Activated T-helper 1 cell treated with anti-CD3 and anti-CD28 coated beads, Interleukin-2, amount 50 U/mL, for 16 hours (primary cell): Measurements from ENCODE around the gene NOTUM.

Experiments used
- DNase-seq, 2 donors: peaks; one replicate each; pipeline ENCODE4 v3.0.0-alpha.2; 2020; ENCODE audit warnings: low read depth in 1 of 2, low spot score in 1 of 2

NOTUM gene

GRCh38 chr17:81961087-81961511 is at the start of gene NOTUM:
TSS of gene NOTUM (minus strand) at chr17:81961187. CDS start at chr17:81960909, 278 bp downstream.
- no peak for DNase-seq

- no peak for DNase-seq
These were observed 48.4 kb upstream of the NOTUM start for GRCh38 chr17:82009413-82009812.

GRCh38 chr17:82008941-82009405 is 48.0 kb upstream of the NOTUM start:
- no peak for DNase-seq

DNA sequence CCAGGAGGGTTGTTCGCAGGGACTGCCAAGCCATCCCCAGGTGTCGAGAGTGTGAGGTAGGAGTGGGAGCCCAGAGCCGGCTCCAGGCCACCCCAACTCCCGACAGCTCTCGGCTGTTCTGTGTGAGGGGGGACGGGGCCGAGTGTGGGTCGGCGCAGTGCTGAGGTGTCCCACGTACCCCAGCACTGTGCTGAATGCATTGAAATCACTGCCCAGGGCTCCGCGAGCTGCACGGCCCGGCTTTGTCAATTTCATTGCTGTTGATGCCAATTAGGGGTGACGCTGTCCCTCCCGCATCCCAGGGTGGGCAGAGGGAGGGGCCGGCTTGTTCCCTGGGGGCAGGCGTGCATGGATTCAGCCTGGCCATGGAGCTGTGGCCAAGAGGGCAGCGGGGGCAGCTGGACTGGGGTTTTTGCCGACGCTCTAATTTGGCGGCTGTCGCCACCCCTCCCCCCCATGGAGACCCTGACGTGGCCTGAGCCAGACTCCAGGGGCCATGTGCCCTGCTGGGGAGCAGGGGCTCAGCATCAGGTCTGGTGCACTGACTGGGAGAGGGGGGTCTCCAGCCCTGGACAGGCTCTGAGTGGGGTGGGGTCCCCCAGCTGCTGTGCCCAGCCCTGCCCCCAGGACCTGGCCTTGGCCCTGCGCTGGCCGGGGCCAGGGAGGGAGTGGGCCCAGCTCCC is 47.4 kb upstream of the NOTUM start:
- no peak for DNase-seq

DNA sequence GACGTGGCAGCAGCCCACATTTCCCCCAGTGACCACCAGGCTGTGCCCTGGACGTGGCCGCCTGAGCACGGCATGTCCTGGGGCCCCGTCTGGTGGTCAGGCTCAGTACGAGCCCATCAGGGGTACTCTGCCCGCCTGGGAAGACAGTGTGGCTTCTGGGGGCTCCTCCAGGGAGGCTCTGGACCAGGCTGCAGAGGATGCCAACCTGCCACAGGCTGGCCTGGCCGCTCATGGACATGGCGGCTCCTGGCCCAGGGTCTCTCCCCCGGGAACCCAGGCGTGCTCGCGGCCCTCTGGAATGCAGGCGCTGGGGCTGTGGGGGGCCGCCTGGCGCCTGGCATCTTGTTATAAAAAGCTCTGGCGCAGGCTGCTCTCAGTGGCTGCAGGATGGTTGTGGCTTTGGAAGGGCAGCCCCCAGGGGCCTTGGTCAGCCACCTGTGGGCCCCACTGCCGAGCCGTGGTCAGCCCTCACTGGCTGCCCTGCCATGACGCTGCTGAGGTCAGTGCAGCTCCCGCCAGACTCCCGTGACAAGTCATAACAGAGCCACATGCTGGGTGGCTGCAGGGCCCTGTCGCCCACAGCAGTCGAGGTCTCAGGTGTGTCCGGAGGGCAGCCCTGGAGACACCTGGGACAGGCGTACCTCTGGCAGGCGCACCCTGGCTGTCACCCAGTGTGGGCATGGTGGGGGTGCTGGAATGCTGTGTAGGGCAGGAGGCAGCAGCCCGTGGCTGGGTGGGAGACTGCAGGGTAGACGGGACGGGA is 46.7 kb upstream of the NOTUM start:
- DNase-seq, result no peak

- DNase-seq, result no peak
These were observed 46.2 kb upstream of the NOTUM start for GRCh38 chr17:82007228-82007494.

GRCh38 chr17:82006468-82007227 is 45.7 kb upstream of the NOTUM start:
- DNase-seq, result no peak

- no peak for DNase-seq
These were observed 44.8 kb upstream of the NOTUM start for GRCh38 chr17:82005701-82006348.

- DNase-seq, result no peak
These were observed 43.8 kb upstream of the NOTUM start for GRCh38 chr17:82004517-82005455.

- no peak for DNase-seq
These were observed 42.7 kb upstream of the NOTUM start for GRCh38 chr17:82003411-82004381.

DNA sequence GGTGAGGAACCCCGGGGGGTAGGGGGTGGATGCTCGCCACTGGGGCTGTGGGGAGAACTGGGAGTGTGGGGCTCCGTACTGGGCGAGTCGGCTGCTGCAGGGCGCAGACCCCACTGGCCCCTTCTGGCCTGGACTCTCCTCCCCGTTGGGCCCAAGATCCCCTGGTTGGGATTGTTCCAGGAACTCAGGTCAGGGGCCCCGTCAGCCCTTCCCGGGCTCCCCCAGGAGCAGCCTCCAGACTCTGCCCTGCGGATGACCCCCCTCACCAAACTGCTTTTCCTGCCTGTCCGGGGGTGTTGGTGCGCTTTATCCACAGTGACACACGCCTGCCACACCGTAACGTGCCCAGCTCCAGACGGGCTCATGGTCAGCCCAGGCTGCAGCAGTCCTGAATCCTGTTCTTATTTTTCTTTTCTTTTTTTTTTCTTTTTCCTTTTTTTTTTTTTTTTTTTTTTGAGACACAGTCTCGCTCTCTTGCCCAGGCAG is 40.6 kb upstream of the NOTUM start:
- no peak for DNase-seq

DNA sequence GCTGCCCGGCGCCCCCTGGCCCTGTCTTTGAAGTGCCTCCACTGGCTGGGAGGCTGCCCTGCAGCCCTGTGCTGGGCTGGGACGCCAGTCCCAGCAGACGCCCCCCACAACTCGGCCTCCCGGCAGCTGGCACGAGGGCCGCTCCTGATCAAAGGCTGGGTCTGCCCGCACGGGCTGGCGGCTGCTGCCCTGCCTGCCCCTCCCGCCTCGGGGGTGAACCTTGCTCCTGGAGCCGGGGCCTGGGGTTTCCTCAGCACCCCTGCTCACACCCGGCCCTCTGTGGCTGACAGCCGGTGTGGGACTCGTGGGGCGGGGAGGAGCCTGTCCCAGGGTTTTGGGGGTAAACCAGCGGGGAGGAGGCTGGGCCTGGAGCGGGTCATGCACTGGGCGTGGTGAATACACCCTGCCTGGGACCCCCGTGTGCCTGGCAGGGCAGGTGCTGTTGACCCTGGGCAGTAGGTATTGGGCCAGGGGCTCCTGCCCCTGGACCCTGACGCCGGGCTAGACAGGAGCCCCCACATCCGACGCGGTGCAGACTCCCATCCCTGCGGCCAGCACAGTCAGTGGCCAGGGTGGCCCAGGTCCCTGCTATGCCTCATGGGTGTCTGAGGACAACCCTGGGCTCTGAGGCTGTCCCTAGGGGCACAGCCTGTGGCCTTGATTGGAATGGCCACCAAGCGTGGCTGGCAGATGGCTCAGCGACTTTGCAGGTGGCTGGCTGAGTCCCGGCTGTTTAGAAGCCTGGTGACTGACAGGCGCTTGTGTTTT is 40.0 kb upstream of the NOTUM start:
- DNase-seq, result no peak

DNA sequence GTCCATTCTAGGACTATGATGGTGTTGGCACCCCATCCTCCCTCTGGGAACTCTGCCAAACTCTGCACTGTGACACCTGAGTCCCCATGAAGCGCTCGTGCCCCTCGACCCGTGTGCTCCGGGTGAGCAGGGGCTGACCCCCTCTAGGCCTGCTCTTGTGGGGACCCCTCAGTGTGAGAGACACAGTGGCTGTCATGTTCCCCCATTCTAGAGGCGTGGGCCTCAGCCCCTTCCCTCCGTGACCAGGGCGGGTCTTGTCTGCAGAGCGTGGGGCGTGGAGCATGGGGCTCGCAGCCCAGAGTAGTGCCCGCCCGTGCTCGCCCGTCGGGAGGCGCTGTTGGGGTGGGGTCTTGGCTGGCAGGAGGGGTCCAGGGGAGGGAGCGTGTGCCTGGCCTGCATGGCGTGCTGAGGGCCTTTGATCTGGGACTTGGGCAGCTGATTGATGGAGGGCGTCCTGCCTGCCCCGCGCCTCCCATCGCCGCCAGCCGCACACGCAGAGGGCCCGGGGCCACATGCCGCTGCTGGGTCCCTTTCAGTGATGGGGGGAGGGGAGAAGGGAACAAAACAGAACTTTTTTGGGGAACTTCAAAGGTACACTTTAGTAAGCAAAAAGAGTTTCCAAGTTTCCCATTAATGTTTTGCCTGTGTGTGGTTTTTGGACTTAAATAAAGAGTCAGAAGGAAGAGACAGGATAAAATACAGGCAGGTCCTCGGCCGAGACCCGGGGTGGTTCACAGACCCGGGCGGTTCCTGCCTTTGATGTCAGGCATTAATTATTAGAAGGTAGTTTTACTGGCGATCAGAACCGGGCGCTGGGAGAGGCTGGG is 39.2 kb upstream of the NOTUM start:
- DNase-seq, result no peak

DNA sequence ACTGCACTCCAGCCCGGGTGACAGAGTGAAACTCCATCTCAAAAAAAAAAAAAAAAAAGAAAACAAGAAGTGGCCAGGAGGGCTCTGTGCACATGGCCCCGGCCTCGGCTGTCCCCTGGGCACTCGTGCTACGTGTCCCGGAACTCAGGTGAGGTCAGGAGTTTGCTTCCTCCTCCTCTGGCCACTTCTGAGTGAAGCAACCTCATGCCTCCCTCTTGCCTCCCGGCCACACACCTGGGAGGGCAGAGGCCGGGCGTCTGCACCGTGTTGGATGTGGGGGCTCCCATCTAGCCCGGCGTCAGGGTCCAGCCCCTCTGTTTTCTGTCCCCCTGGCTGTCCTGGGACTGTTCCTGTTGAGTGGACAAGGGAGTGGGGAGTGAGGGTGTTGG is 38.6 kb upstream of the NOTUM start:
- no peak for DNase-seq

GRCh38 chr17:81998691-81999438 is 37.9 kb upstream of the NOTUM start:
- no peak for DNase-seq

DNA sequence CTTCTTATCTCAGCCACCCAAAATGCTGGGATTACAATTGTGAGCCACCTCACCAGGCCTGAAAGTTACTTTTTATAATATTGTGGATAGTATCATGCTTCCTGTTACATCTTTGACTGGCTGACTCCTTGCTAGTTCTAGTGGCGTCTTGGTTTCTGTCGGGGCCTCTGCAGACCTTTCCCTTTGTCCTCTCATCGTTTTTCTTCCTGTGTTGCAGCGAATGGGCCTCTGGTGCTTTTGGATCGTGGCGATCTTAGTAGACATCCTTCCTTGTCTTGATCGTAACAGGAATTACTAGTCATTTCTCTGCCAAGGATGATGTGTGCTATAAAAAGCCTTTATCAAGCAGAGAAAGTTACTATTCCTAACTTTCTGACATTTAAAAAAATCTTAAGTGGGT is 37.2 kb upstream of the NOTUM start:
- DNase-seq, result no peak
